WERI-Rb-1 (cell line): ENCODE data around the gene IL1R1.

Experiments
- DNase-seq: peaks from one replicate; pipeline ENCODE4 v3.0.0-alpha.2; 2020
- H3K27ac ChIP-seq: fragments of 250-450 bp; sonication (Bioruptor Pico); 2 replicates; pipeline ENCODE4 v1.5.1; 2020; ENCODE audit warnings: mild to moderate bottlenecking, moderate library complexity
- H3K27me3 ChIP-seq: fragments of 250-450 bp; sonication (Bioruptor Pico); 2 replicates; pipeline ENCODE4 v1.5.1; 2021; ENCODE audit warnings: mild to moderate bottlenecking, low read depth, moderate library complexity; ENCODE audit not compliant: insufficient read depth, severe bottlenecking
- H3K36me3 ChIP-seq: fragments of 250-450 bp; sonication (Bioruptor Pico); 2 replicates; pipeline ENCODE4 v1.5.1; 2020; ENCODE audit warnings: mild to moderate bottlenecking, moderate library complexity
- H3K4me3 ChIP-seq: 2 replicates; pipeline ENCODE4 v1.5.1; 2011; ENCODE audit warnings: low read depth, mild to moderate bottlenecking, control low read depth, low read length
- H3K9me3 ChIP-seq: fragments of 250-450 bp; sonication (Bioruptor Pico); 2 replicates; pipeline ENCODE4 v1.5.1; 2021; ENCODE audit warnings: mild to moderate bottlenecking, moderate library complexity; ENCODE audit not compliant: severe bottlenecking
- CTCF ChIP-seq: IDR thresholded peaks from 2 replicates; pipeline ENCODE4 v1.5.1; 2011; ENCODE audit warnings: low read depth, mild to moderate bottlenecking, control low read depth, inconsistent platforms, low read length

Gene IL1R1

GRCh38 chr2:102197389-102198137 lies 55.0 kb downstream of the IL1R1 start:
- H3K4me3 ChIP-seq = no peak overlapping the region
- DNase-seq = no peak
- H3K9me3 ChIP-seq = no peaks in the 10 kb centered on the region
- H3K27me3 ChIP-seq = peaks cover 70% of the 10 kb centered on the region
- no peak overlapping the region for H3K27ac ChIP-seq
- TF ChIP-seq CTCF = no peak
- H3K36me3 ChIP-seq = no peaks in the 10 kb centered on the region

- H3K9me3 ChIP-seq = no peaks in the 10 kb centered on the region
- no peak for DNase-seq
- H3K4me3 ChIP-seq = no peak overlapping the region
- peaks cover 59% of the 10 kb centered on the region for H3K27me3 ChIP-seq
- no peak for TF ChIP-seq CTCF
- no peaks in the 10 kb centered on the region for H3K36me3 ChIP-seq
- no peak overlapping the region for H3K27ac ChIP-seq
Measured at GRCh38 chr2:102200539-102200938, 58.0 kb downstream of the IL1R1 start.

DNA sequence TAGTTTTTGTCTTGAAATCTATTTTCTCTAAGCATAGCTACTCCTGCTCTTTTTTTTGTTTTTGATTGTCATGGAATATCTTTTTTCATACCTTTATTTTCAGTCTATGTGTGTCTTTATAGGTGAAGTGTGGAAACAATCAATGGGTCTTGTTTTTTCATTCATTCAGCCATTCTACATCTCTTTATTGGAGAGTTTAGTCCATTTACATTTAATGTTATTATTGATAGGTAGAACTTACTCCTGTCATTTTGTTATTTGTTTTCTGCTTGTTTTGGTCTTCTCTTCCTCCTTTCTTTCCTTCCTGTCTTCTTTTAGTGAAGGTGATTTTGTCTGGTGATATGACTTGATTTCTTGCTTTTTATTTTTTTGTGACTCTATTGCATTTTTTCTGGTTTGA lies 62.1 kb downstream of the IL1R1 start:
- no peak for TF ChIP-seq CTCF
- no peaks in the 10 kb centered on the region for H3K36me3 ChIP-seq
- no peak for DNase-seq
- H3K4me3 ChIP-seq = no peak overlapping the region
- H3K27ac ChIP-seq = no peak overlapping the region
- peaks cover 49% of the 10 kb centered on the region for H3K27me3 ChIP-seq
- no peaks in the 10 kb centered on the region for H3K9me3 ChIP-seq

DNA sequence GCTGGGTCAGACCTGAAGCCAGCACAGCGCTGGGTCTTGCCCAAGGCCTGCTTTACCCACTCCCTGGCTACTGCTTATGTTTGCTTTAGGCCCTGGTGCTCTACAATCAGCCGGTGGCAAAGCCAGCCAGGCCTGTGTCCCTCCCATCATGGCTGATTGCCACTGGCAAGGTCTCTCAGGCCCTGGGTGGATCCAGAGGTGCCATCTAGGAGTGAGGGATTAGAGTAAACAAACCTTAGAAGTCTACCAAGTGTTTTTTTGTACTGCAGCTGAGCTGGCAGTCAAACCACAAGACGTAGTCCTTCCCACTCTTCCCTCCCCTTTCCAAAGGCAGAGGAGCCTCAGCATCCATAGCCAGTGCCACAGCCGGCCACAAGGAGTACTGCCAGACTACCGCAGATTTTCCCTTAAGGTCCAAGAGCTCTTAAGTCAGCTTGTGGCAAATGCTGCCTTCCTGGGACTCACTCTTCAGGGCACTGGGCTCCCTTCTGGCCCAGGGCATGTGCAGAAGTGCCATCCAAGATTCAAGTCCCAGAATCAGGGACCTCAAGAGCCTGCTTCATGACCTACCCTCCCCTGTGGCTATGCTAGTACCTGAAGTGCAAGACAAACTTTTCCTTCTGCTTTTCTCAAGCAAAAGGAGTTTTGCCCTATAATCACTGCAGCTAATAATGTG lies 64.3 kb downstream of the IL1R1 start:
- no peak for TF ChIP-seq CTCF
- H3K4me3 ChIP-seq = no peak overlapping the region
- H3K36me3 ChIP-seq = no peaks in the 10 kb centered on the region
- H3K9me3 ChIP-seq = no peaks in the 10 kb centered on the region
- H3K27ac ChIP-seq = no peak overlapping the region
- peaks cover 39% of the 10 kb centered on the region for H3K27me3 ChIP-seq
- DNase-seq = no peak

DNA sequence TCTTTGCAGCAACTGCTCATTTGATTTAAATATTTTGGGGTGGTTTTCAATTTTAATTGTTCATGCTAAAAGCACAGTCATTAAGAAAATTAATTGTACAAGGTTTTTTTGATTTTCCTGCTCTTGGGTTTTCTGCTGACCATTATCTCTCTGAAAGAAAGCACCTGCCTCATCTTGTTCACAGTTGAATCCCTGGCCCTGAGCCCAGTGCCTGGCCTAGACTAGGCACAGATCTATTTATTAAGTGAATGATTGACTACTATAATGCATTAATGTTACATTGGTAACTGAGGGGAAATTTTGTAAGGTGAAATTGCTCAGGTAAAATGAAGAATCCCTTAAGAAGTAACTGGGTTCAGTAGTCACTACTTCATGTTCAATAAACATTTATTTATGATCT lies 66.2 kb downstream of the IL1R1 start:
- no peak for DNase-seq
- Histone ChIP-seq H3K9me3 (no peaks in the 10 kb centered on the region), H3K27me3 (peaks cover 37% of the 10 kb centered on the region), H3K36me3 (no peaks in the 10 kb centered on the region), H3K4me3 (no peak overlapping the region), H3K27ac (no peak overlapping the region)
- TF ChIP-seq CTCF = no peak

GRCh38 chr2:102209474-102209873 lies 66.9 kb downstream of the IL1R1 start:
- H3K9me3 ChIP-seq = no peaks in the 10 kb centered on the region
- TF ChIP-seq CTCF = no peak
- no peak for DNase-seq
- no peak overlapping the region for H3K4me3 ChIP-seq
- H3K27ac ChIP-seq = no peak overlapping the region
- no peaks in the 10 kb centered on the region for H3K36me3 ChIP-seq
- peaks cover 38% of the 10 kb centered on the region for H3K27me3 ChIP-seq
